H1 (cell line): ENCODE measurements around the gene ACAA1. TPM values are rescaled to one million over a fixed set of nuclear protein-coding genes. Genes with fewer than 3 reads are reported as not detected.

Source experiments
- BACH1 ChIP-seq: IDR thresholded peaks from 2 replicates; pipeline ENCODE4 v1.6.1; 2012; ENCODE audit warnings: low read length, improper control_type of control experiment
- CHD1 ChIP-seq: IDR thresholded peaks from 2 replicates; pipeline ENCODE4 v1.6.1; 2012; ENCODE audit warnings: low read depth, low read length, improper control_type of control experiment
- CHD7 ChIP-seq: fragments of 300-600 bp; sonication (generic); IDR thresholded peaks from 2 replicates; pipeline ENCODE4 v1.7.1; 2012; ENCODE audit warnings: low read length, moderate library complexity, mild to moderate bottlenecking, inconsistent platforms; ENCODE audit not compliant: insufficient replicate concordance
- JUN ChIP-seq: IDR thresholded peaks from 2 replicates; pipeline ENCODE4 v1.6.1; 2011; ENCODE audit warnings: low read depth, mild to moderate bottlenecking, improper control_type of control experiment, low read length
- NANOG ChIP-seq: IDR thresholded peaks from 2 replicates; pipeline ENCODE4 v1.6.1; 2011; ENCODE audit warnings: low read length, low read depth, mild to moderate bottlenecking, inconsistent platforms; ENCODE audit not compliant: insufficient read depth, poor library complexity, severe bottlenecking
- RFX5 ChIP-seq: IDR thresholded peaks from 2 replicates; pipeline ENCODE4 v1.6.1; 2011; ENCODE audit warnings: low read depth, low read length, improper control_type of control experiment, borderline replicate concordance
- TCF12 ChIP-seq: IDR thresholded peaks from 2 replicates; pipeline ENCODE4 v1.6.1; 2011; ENCODE audit warnings: low read depth, mild to moderate bottlenecking, low read length
- polyA plus RNA-seq, 7 experiments: library from polyadenylated mRNA; depleted of rRNA in 3 of 7; stranded (reverse) in 5 of 7; unstranded in 2 of 7; fragments of >200 nt in 5 of 7; fragments of 200-250 nt in 2 of 7; gene quantifications; 1 replicate in 5 of 7; 2 replicates in 1 of 7; 4 replicates in 1 of 7; pipeline versions ENCODE4 v1.2.1 to v1.2.3, GENCODE V29; 2011 to 2013; ENCODE audit warnings: missing spikeins in 2 of 7, mixed read lengths in 2 of 7
- total RNA-seq: library from RNA; stranded (reverse); fragmentation: NEBNext Ultra II Directional; extraction: Animal tissue kit (Norgen Biotek cat#: 25700); gene quantifications from 2 replicates; pipeline ENCODE4 v1.2.1, GENCODE V29; 2021

The ACAA1 gene
- total and polyA plus RNA-seq, 2 of the 8 experiments (the other 6 are each of a cell fraction or from before 2014, with no cell fraction given): 23.1 to 34.8 TPM

- TF ChIP-seq CHD7 (no peak), TCF12 (no peak), JUN (no peak), BACH1 (no peak), CHD1 (no peak), RFX5 (no peak), NANOG (no peak)
These were observed 6.0 kb upstream of the ACAA1 start (continued) for GRCh38 chr3:38142959-38143358.
